Stimulated activated CD4-positive, alpha-beta T cell treated with anti-CD3 and anti-CD28 coated beads, Interleukin-15, amount 100 ng/mL, for 24 hours (primary cell): ENCODE results near the gene S1PR4.

Experiments used
- DNase-seq: peaks from one replicate; pipeline ENCODE4 v3.0.0-alpha.2; 2020

The S1PR4 gene

DNA sequence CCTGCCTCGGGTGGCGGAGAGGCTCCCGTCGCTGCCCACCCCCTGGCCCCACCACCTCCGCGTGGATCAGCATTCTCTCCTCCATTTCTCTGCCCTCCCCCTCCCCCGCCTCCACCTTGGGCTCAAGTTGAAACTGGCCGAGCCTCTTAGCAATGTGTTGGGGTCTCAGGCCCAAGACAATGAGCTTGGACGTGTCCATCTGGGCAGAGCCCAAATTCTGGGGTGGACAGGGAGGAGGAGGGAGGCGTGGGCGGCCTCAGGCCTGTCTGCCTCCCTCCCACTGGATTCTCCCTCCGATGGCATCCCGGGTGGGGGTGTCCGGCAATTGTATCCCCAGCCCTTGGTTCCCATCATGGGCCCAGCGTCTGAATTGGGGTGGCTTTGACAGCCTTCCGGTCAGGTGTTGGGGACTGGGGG, 47.1 kb downstream of the S1PR4 start:
- no peak for DNase-seq

DNA sequence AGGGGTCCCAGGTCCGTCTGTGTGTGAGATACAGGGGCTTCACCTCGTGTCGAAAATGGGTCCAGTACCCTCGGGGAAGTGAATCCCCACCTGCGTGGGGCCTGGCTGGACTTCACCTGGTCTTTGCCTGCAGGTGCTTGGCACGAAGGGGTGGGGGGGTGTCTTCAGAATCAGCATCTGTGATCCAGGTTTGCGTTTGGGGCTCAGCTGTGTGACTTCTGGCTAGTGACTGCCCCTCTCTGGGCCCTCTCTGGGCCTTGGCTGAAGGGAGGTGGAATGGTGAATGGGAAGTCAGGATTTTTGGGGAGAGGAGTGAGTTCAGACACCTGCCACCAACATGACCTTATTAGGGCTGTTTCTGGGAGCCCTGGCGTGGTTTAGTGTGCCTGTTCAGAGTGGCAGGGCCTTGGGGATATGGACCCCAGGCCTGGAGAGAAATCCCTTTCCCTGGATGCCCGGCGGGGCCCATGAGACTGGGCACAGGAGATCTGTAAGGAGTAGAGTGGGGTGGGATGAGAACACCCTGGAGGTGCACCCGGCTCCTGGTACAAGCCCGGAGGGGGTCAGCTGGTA, 48.6 kb downstream of the S1PR4 start:
- no peak for DNase-seq

DNA sequence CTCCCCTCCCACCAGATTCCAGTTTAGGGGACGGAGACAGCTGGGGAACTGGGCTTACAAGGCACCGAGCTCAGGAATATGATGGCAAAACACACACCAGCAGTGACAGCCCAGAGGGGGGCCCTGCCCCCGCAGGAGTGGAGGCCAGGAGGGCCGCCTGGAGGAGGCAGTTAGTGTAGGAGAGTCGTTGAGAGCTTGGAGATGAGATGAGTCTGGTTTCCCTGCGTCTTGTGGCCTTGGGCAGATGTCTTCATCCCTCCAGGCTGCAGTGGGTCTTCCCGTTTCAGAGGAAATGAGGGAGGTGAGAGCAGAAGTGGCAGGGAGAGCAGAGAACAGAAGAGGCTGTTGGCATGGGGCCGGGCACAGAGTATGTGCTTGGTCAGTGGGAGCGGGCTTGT, 50.8 kb downstream of the S1PR4 start:
- no peak for DNase-seq
